ENCODE measurements around the gene NLRP1. TPM values are rescaled to one million over a fixed set of nuclear protein-coding genes. Genes with fewer than 3 reads are reported as not detected.

Gene NLRP1
- total and polyA plus RNA-seq, 4 donors = 116 to 432 (median 250) TPM

DNA sequence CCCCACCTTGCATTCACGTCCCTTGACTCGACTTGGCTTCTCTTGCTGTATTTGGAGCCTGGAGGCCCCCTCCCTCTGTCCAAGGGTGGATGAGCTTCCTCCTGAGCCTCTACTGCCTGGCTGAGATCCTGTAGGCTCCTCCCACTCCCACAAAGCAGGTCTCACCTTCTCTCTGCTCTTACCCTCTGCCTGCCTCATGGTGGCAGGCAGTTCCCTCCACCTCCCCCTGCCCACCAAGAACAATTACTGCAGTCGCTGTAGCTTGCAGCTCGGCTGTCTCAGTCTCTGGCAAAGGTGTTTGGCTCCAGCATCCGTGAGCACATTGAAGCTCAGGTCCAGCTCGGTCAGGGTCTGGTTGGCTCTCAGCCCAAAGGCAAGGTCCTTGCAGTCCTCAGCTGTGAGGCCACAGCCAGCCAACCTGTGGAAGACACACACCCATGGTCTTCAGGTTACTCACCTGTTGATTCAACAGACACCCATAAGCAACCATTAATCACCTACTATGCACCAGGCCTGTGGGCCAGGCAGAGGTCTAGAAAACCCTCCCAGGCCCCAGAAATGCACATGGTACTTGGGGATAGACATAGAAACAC lies 42.6 kb downstream of the NLRP1 start:
- H3K27ac ChIP-seq (ENCODE audit: low read depth, low read length) = no peak overlapping the region
- no peaks in the 10 kb centered on the region for H3K9me3 ChIP-seq (ENCODE audit: control insufficient read depth, insufficient read depth, low read length)
- H3K36me3 ChIP-seq (ENCODE audit: control insufficient read depth, insufficient read depth, low read length) = peaks cover 2% of the 10 kb centered on the region
- peaks cover 10% of the 10 kb centered on the region for H3K4me1 ChIP-seq (ENCODE audit: control insufficient read depth, insufficient read depth, low read length)
- DNase-seq (ENCODE audit: low read depth in 4 of 6, low spot score in 6 of 6) = no peak
- no peaks in the 10 kb centered on the region for H3K27me3 ChIP-seq (ENCODE audit: control insufficient read depth, insufficient read depth, low read length)
- no peak overlapping the region for H3K4me3 ChIP-seq (ENCODE audit: low read depth, low read length)
- 39% methylated on average over 6 of the region's 6 CpGs for WGBS (ENCODE audit: insufficient coverage)

DNA sequence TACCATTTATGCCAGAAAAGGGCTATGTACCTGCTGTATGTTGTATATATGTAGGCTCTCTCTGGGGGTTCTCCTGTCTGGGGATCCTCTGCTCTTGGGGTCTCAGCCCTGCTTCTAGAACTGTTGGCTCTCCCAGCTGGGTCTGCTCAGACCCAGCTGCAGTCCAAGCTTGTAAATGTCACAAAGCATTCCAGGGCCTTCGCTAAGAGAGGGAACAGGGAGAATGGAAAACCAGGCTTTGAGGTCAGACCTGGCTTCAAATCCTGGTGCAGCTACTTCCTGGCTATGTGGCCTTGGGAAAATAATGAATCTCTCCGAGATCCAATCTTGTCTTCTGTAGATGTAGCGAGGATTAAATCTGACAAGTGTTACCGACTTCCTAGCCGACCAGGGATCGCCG lies 44.0 kb downstream of the NLRP1 start:
- Histone ChIP-seq H3K36me3 (ENCODE audit: control insufficient read depth, insufficient read depth, low read length) (peaks cover 2% of the 10 kb centered on the region), H3K4me3 (ENCODE audit: low read depth, low read length) (no peak overlapping the region), H3K9me3 (ENCODE audit: control insufficient read depth, insufficient read depth, low read length) (no peaks in the 10 kb centered on the region), H3K27me3 (ENCODE audit: control insufficient read depth, insufficient read depth, low read length) (no peaks in the 10 kb centered on the region), H3K27ac (ENCODE audit: low read depth, low read length) (no peak overlapping the region), H3K4me1 (ENCODE audit: control insufficient read depth, insufficient read depth, low read length) (peaks cover 10% of the 10 kb centered on the region)
- WGBS (ENCODE audit: insufficient coverage) = 75% methylated on average over 2 of the region's 7 CpGs
- no peak for DNase-seq (ENCODE audit: low read depth in 4 of 6, low spot score in 6 of 6)

GRCh38 chr17:5539286-5539685 lies 45.0 kb downstream of the NLRP1 start:
- Histone ChIP-seq H3K9me3 (ENCODE audit: control insufficient read depth, insufficient read depth, low read length) (no peaks in the 10 kb centered on the region), H3K36me3 (ENCODE audit: control insufficient read depth, insufficient read depth, low read length) (peaks cover 2% of the 10 kb centered on the region), H3K27ac (ENCODE audit: low read depth, low read length) (no peak overlapping the region), H3K4me3 (ENCODE audit: low read depth, low read length) (no peak overlapping the region), H3K27me3 (ENCODE audit: control insufficient read depth, insufficient read depth, low read length) (no peaks in the 10 kb centered on the region), H3K4me1 (ENCODE audit: control insufficient read depth, insufficient read depth, low read length) (peaks cover 10% of the 10 kb centered on the region)
- no peak for DNase-seq (ENCODE audit: low read depth in 4 of 6, low spot score in 6 of 6)
- 92% methylated on average over 8 of the region's 8 CpGs for whole genome bisulfite sequencing (ENCODE audit: insufficient coverage)

DNA sequence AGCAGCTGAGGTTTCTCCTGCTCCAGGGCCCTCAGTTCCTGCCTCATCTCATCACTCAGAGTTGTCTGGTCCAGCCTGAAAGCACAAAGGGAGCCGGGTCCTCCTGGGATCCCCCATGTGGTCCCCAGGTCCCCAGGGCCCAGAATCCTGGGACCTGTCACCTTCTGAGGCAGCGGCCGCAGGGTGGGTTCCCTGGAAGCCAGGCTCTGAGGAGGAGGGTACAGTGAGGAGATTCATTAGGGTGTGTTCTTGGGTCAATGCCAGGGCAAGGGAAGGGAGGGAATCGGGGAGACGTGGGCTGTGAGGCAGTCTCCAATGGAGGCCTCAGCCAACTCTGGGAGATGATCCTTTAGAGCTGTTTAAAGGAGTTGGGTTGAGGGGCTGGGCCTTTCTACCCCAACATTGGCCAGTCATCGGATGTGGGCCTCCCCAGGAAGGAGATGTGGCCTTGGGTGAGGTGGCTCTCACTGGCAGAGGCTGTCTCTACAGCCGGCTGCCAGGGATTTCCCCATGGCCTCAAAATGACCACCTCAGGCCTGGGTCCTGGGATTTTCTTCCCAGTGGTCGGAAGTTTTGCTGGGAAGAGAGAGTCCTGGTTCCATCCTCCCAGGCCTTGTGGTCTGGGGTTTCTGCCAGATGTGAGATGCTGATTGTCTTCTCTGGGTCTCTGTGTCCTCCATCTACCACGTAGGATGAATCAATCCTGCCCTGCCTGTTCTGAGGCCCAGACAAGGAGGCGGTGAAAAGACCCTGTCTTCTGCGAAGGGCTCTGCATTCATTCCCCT lies 47.3 kb downstream of the NLRP1 start:
- Histone ChIP-seq H3K36me3 (ENCODE audit: control insufficient read depth, insufficient read depth, low read length) (peaks cover 2% of the 10 kb centered on the region), H3K9me3 (ENCODE audit: control insufficient read depth, insufficient read depth, low read length) (no peaks in the 10 kb centered on the region), H3K4me3 (ENCODE audit: low read depth, low read length) (no peak overlapping the region), H3K4me1 (ENCODE audit: control insufficient read depth, insufficient read depth, low read length) (peaks cover 10% of the 10 kb centered on the region), H3K27ac (ENCODE audit: low read depth, low read length) (no peak overlapping the region), H3K27me3 (ENCODE audit: control insufficient read depth, insufficient read depth, low read length) (no peaks in the 10 kb centered on the region)
- DNase-seq (ENCODE audit: low read depth in 4 of 6, low spot score in 6 of 6) = no peak
- WGBS (ENCODE audit: insufficient coverage) = 77% methylated on average over 10 of the region's 11 CpGs

DNA sequence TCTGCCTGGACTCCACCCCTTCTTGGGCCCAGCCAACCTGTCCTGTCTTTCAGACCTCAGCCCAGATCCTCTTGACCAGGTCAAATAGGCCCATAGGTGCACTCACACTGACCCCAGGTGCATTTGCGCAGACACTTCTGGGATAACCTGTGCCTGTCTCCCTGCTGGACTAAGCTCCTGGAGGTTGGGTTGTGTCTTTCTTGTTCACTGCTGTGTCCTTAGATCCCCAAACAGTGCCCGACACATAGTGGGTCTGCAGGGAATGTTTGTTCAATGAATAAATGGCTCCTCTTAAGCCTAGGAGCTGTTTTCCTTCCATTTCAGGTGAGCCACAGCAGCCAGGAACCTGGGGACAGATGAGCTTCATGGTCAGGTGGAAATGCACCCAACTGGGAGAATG lies 48.9 kb downstream of the NLRP1 start:
- 100% methylated on average over 2 of the region's 2 CpGs for WGBS (ENCODE audit: insufficient coverage)
- Histone ChIP-seq H3K36me3 (ENCODE audit: control insufficient read depth, insufficient read depth, low read length) (peaks cover 2% of the 10 kb centered on the region), H3K27me3 (ENCODE audit: control insufficient read depth, insufficient read depth, low read length) (no peaks in the 10 kb centered on the region), H3K9me3 (ENCODE audit: control insufficient read depth, insufficient read depth, low read length) (no peaks in the 10 kb centered on the region), H3K27ac (ENCODE audit: low read depth, low read length) (no peak overlapping the region), H3K4me3 (ENCODE audit: low read depth, low read length) (no peak overlapping the region), H3K4me1 (ENCODE audit: control insufficient read depth, insufficient read depth, low read length) (peaks cover 4% of the 10 kb centered on the region)
- DNase-seq (ENCODE audit: low read depth in 4 of 6, low spot score in 6 of 6) = no peak

DNA sequence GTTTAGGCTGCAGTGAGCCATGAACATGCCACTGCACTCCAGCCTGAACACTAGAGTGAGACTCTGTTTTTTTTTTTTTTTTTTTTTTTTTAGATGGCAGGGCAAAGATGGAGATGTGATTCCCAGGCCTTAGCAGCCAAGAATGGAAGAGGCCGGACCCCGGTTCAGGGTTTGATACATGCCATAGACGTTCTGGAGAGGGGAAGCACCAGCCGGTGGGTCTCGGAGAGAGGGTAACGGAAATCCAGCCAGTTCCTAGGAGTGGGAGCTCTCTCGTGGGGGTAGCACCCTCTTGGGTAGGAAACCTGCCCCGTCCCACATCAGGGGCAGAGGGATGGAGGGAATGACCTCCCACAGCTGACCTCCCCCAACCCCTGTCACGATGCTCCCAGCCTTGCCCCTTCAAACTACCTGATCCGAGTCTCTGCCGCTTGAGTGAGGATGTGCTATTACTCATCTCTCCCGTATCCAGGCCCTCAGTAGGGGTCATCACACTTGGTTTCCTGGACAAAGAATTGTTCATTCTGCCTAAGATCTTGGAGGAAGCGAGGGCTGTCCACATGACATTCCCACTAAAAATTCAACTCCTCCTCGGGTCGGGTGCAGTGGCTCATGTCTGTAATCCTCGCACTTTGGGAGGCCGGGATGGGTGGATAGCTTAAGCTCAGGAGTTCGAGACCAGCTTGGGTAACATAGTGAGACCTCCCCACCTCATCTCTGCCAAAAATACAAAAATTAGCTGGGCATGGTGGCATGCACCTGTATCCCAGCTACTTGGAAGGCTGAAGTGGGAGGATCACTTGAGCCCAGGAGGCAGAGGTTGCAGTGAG lies 50.6 kb downstream of the NLRP1 start:
- Histone ChIP-seq H3K27me3 (ENCODE audit: control insufficient read depth, insufficient read depth, low read length) (no peaks in the 10 kb centered on the region), H3K9me3 (ENCODE audit: control insufficient read depth, insufficient read depth, low read length) (no peaks in the 10 kb centered on the region), H3K27ac (ENCODE audit: low read depth, low read length) (no peak overlapping the region), H3K36me3 (ENCODE audit: control insufficient read depth, insufficient read depth, low read length) (peaks cover 2% of the 10 kb centered on the region), H3K4me3 (ENCODE audit: low read depth, low read length) (no peak overlapping the region), H3K4me1 (ENCODE audit: control insufficient read depth, insufficient read depth, low read length) (peaks cover 4% of the 10 kb centered on the region)
- WGBS (ENCODE audit: insufficient coverage) = 86% methylated on average over 15 of the region's 18 CpGs
- DNase-seq (ENCODE audit: low read depth in 4 of 6, low spot score in 6 of 6) = no peak

DNA sequence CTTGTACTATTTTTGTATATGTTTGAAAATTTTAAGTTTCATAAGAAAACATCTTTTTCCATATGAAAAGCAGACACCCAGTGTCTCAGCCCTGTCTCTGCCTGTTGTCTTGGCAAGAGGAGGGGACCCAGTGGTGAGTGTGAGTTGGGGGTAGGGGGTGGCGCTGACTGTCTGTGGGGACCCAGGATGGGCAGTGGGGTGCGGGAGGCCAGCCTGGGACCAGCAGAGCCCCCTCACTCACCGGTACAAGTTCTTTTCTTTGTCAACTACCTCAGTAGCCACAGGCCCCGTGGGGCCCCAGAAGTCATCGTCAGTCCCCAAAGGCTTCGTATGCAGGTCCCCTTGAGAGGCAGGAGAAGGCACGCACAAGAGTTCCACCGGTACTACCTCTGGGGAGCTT lies 51.7 kb downstream of the NLRP1 start:
- no peak overlapping the region for H3K27ac ChIP-seq (ENCODE audit: low read depth, low read length)
- H3K36me3 ChIP-seq (ENCODE audit: control insufficient read depth, insufficient read depth, low read length) = peaks cover 2% of the 10 kb centered on the region
- H3K27me3 ChIP-seq (ENCODE audit: control insufficient read depth, insufficient read depth, low read length) = no peaks in the 10 kb centered on the region
- H3K4me3 ChIP-seq (ENCODE audit: low read depth, low read length) = no peak overlapping the region
- DNase-seq (ENCODE audit: low read depth in 4 of 6, low spot score in 6 of 6) = no peak
- 96% methylated on average over 8 of the region's 8 CpGs for WGBS (ENCODE audit: insufficient coverage)
- peaks cover 13% of the 10 kb centered on the region for H3K4me1 ChIP-seq (ENCODE audit: control insufficient read depth, insufficient read depth, low read length)
- no peaks in the 10 kb centered on the region for H3K9me3 ChIP-seq (ENCODE audit: control insufficient read depth, insufficient read depth, low read length)

DNA sequence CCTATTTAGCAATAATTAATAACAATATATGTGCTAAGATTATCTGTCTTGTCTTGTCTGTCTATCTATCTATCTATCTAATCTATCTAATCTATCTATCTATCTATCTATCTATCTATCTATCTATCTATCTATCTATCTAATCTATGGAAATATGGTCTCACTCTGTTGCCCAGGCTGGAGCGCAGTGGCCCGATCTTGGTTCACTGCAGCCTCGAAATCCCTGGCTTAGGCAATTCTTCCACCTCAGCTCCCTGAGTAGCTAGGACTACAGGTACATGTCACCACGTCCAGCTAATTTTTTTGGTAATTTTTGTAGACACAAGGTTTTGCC lies 53.3 kb downstream of the NLRP1 start:
- WGBS (ENCODE audit: insufficient coverage) = 100% methylated on average over 3 of the region's 4 CpGs
- Histone ChIP-seq H3K4me1 (ENCODE audit: control insufficient read depth, insufficient read depth, low read length) (peaks cover 23% of the 10 kb centered on the region), H3K36me3 (ENCODE audit: control insufficient read depth, insufficient read depth, low read length) (no peaks in the 10 kb centered on the region), H3K4me3 (ENCODE audit: low read depth, low read length) (no peak overlapping the region), H3K9me3 (ENCODE audit: control insufficient read depth, insufficient read depth, low read length) (no peaks in the 10 kb centered on the region), H3K27me3 (ENCODE audit: control insufficient read depth, insufficient read depth, low read length) (no peaks in the 10 kb centered on the region), H3K27ac (ENCODE audit: low read depth, low read length) (no peak overlapping the region)
- DNase-seq (ENCODE audit: low read depth in 4 of 6, low spot score in 6 of 6) = no peak

DNA sequence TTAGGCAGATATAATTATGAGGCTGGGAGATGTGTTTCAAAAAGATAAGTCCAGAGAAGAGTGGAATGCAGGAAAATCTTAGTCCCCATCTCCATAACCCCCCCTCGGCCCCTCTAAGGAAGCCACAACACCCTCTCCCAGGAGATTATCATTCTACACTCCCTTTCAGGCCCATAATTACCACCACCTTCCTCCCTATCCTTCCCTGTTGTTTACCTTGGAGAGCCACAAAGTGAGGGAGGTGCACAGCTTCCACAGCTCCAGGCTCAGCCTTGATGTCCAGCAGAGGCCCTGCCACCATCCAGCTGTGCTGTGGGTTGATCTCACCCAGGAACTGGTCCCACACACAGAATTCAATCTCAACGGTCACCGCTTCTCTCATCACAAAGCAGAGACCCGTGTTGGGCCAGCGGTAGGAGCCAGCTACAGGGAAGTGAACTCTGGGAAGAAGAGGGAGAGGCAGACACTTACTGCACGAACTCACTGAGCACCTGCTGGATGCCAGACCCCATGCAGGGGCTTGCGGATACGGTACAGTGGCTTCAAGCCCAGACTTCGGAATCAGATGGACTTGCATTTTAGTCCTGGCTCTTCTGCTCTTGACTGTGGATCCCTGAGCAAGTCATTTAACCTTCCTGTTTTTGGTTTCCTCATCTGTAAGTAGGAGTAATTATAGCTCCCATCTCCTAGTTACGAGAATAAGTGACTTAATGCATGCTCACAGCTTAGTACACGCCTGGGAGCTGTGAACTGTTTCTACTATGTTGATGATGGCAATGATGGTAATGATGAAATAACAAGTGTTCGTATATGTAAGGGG lies 53.8 kb downstream of the NLRP1 start:
- Histone ChIP-seq H3K4me1 (ENCODE audit: control insufficient read depth, insufficient read depth, low read length) (peaks cover 25% of the 10 kb centered on the region), H3K9me3 (ENCODE audit: control insufficient read depth, insufficient read depth, low read length) (no peaks in the 10 kb centered on the region), H3K36me3 (ENCODE audit: control insufficient read depth, insufficient read depth, low read length) (no peaks in the 10 kb centered on the region), H3K27ac (ENCODE audit: low read depth, low read length) (no peak overlapping the region), H3K4me3 (ENCODE audit: low read depth, low read length) (no peak overlapping the region), H3K27me3 (ENCODE audit: control insufficient read depth, insufficient read depth, low read length) (no peaks in the 10 kb centered on the region)
- no peak for DNase-seq (ENCODE audit: low read depth in 4 of 6, low spot score in 6 of 6)
- WGBS (ENCODE audit: insufficient coverage) = 82% methylated on average over 7 of the region's 12 CpGs

Measured in spinal cord (tissue), 10 donors.